Measurements from ENCODE around the gene OSBP2.

- TF ChIP-seq EP300 (IDR thresholded peaks at IDR 0.05) (no peak), CTCF (IDR thresholded peaks at IDR 0.05) (no peak), POLR2A (IDR thresholded peaks at IDR 0.05) (no peak)
These were observed 199.7 kb downstream of the OSBP2 start for GRCh38 chr22:30894371-30894740.

Measured in tibial nerve (tissue), 4 donors.